Hematopoietic multipotent progenitor cell treated with erythropoietin and hydrocortisone succinate and interleukin-3 and kit ligand, for 6 days (in vitro differentiated cells): ENCODE results near the gene WDR43.

Experiments
- DNase-seq: peaks from one replicate; pipeline ENCODE4 v3.0.0-alpha.2; 2015

WDR43 gene

DNA sequence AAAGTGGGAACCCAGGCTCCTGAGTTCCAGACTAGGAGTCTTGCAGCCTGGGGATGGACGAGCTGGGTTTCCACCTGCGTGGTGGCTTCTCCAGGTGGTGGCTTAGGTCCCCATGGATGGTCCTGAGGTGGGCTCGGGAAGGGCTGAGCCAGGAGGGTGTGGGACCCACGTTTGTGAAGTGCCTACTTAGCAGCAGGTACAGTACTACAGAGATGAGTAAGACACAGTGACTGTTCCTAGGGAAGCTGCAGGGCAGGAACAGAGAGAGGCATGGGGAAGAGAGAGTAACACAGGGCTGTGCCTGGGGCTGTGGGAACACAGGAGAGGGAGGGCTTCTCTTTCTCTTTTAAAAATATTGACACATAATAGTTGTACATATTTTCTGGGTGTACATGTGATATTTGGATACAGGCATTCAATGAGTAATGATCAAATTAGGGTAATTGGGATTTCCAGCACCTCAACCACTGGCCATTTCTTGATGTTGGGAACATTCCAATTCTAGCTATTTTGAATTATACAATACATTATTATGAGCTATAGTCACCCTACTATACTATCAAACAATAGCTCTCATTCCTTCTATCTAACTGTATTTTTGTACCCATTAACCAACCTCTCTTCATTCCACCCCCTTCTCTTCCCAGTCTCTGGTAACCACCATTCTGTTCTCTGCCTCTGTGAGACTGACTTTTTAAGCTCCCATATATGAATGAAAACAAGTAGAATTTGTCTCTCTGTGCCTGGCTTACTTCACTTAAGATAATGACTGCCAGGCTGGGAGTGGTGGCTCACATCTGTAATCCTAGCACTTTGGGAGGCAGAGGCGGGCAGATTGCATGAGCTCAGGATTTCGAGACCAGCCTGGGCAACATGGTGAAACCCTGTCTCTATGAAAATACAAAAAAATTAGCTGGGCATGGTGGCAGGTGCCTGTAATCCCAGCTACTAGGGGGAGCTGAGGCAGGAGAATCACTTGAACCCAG, 101.6 kb downstream of the WDR43 start:
- no peak for DNase-seq

DNA sequence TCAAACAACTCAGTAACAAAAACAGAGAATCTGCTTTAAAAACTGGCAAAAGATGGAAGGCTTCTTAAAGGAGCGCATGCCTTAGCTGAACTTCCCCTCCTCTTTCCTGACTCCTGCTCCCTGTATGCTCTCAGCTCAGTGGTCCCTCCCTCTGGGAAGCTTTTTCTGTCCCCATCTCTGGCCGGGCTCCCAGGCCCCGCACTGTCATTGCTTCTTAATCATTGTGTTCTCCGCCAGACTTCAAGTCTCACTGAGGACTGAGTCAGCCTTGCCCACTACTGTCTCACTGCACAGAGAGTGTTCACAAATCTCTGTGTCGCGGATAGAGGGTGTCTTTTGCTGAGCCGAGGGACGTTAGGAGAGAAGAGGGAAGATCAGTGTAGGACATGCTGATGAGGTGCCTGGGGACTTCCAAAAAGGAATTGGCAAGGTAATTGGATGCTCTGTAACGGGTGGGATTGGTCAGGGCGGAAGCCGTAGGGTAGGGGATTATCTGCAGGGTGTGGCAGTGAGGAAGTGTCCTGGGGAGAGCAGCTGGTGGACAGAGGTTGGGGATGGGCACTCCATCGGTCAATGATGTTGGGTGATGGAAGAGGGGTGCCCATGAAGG, 102.9 kb downstream of the WDR43 start:
- no peak for DNase-seq
